NCI-H345 treated with DMSO at 0.1 percent for 48 hours (cell line): ENCODE results near the gene ABHD6.
"Not testable (repeated sequence)": the region's sequence is repeated elsewhere in the genome, so short reads cannot be mapped to it uniquely, and the experiment has no call there.

Experiments used
- DNase-seq: peaks from one replicate; lab custom pipeline; 2025; ENCODE audit not compliant: unreplicated experiment; lab: John Stamatoyannopoulos, UW

Gene ABHD6

DNA sequence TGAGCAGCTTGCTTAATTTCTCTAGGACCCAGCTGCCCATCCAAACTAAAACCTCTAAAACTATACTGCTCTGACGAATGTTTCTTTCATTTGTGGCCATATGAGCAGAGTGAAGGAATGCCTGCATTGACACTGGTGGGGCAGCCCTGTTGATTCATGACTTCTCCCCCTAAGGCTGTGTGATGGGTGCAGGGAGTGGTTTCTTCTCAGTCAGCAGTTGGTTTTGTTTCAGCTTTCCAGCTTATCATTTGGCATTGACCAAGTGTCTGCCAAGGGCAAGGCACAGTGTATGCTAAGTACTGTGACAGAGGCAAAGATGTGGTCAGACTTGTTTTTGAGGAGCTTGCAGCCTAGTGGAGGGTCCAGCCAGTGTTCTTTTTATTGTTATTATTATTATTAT lies 4.7 kb downstream of the ABHD6 start:
- DNase-seq: no peak

DNA sequence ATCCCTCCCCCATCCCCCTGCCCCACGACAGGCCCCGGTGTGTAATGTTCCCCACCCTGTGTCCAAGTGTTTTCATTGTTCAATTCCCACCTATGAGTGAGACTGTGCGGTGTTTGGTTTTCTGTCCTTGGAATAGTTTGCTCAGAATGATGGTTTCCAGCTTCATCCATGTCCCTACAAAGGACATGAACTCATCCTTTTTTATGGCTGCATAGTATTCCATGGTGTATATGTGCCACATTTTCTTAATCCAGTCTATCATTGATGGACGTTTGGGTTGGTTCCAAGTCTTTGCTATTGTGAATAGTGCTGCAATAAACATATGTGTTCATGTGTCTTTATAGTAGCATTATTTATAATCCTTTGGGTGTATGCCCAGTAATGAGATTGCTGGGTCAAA lies 5.3 kb downstream of the ABHD6 start:
- DNase-seq: not testable (repeated sequence)

DNA sequence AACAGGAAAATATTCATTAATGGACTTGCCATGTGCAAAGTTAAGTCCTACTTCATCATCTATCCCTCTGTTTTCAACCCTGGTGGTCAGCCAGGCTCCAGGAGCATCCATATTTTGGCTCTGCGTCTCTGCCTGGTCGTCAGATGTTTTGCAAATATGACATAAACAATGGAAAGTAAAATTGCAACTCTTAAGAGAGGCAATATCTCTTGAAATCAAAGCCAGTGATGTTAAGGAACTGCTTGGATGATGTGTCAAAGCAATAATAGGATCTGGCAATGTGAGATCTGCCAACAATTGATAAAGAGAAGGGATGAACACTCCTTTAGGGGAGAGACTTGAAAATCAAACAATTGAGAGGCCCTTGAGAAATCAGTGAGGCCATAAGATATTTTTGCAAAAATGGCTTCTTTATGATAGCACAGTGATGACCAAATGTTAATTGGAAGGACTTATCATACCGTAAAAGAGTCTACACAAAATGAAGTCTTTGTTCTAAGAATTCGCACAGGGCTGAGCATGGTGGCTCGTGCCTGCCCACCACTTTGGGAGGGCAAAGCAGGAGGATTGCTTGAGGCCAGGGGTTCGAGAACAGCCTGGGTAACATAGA lies 6.5 kb downstream of the ABHD6 start:
- DNase-seq: no peak

DNA sequence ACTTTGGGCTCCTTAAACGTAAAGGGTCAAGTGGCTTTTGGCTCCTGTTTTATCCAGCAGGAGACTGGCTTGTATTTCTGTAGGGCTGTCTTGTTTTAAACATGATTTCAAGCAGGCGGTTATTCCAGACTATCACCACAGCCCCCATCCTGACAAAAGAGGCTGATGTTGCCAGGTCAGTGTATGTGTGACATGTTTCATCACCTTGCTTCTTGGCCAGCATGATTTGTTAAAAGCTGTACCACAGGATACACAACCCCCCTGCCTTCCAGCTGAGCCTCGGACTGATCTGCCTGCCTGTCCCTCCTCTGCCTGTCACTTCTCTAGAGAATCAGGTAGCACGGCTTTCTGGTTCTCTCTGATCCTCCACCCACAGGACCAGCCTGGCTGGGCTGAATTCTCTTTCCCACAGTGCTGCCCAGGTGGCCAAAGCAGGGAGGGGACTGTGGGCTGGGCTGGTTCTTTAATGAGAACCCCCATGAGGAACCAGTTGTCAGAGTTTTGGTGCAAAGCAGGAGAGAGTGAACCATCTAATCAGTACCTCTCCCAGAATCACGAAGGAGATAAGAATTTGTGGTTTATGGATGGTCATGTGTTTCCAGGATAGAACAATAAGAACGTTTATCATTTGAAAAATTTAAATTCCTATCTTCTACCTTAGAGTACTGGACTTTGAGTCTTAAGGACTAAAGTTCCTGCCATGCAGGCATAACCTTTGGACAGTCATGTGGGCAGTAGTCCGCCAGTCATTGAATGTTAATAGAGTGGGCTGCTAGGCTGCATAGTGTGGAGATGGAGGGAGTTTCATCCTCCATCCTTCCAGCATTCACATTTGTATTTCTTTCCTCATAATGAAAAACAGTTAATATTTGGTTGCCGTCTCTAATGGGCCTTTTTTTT lies 8.8 kb downstream of the ABHD6 start:
- no peak for DNase-seq

DNA sequence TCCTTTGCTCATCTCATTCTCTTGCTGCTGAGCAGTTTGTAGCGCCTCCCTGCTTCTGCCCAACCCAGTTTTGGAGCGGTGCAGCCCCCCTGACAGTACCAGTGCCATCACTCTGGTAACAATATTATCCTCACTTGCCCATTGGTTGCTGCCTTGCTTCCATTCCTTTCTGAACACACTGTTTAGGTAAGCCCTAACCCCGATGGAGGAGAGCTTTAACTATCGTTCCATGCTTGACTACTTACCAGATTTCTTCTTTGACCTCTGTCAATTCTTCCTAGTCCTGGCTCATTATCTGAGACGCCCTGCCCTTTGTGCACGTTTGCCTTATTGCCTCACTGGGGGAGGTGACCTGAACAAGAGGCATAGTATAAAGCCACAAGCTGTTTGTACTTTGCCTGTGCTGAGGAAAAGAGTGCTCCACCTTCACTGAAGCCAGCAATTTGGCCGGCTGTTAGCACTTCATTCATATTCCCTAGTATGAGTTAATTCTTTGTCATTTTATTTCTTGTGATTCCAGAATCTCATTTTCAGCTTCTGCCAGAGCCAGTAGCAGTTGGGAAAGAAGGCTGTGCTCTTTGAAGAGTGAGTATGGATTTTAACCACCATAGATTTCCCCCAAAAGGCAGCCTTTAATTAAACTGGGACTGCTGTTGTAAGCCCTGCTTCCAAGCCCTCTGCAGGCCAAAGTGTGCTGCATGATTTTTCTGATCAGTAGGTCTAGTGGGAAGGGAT lies 11.9 kb downstream of the ABHD6 start:
- no peak for DNase-seq

DNA sequence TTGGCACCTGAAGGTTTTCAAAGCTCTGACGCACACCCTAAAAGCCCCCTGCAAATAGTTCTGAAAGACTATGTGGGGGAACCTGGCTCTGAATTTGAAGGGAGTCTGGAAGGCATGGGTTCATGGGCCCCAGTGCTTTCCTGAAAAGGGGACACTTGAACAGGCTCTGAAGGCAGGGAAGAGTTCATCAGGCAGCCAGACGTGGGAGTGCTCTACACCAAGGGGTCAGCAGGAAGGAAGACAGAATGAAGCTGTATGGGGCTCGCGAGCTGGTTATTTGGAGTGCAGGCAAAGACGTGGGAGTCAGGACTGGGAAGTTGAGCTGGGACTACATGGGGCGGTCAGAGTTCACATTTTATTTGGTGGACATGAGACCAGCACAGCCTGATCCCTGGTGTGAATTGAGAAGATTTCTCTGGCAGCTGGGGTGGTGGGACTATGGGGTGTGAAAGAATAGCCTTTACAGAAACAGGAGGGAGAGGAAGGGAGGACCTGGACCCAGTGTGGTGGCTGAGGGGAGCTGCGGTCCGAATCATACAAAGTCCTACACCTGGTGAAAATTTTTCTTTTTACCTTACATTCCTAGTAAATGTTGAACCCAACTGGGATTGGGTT lies 12.6 kb downstream of the ABHD6 start:
- DNase-seq: no peak

DNA sequence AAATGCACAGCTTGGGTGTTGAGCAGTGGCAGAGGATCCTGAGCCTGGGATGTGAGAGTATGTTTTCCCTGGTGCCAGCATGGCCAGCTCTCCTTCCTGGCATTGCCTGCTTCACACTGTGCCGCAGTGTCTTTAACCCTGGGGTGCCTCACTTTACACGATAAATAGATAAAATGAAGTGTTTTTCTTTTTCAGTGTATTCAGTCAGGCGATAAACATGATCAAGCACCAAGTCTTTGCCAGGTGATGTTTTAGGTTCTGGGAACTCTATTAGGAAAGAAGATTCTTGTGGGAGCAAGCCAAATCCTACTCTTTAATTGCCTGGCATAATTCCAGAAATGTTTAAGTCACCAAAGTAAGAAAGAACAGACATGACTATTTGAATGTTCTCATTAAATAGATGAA lies 14.0 kb downstream of the ABHD6 start:
- no peak for DNase-seq

DNA sequence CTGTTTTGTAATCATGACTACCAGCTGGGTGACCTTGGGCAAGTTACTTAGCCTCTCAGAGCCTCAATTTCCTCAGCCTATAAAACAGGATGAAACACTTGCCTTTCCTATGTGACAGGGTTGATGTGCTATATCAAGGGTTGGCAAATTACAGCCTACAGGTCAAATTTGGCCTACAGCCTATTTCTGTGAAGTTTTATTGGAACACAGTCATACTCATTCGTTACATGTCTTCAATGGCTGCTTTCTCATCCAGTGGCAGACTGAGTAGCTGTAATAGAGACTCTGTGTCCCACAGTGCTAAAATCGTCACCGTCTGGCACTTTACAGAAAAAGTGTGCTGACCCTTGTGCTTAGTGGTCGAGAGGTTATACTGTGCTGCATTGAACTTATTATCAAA lies 16.6 kb downstream of the ABHD6 start:
- no peak for DNase-seq

DNA sequence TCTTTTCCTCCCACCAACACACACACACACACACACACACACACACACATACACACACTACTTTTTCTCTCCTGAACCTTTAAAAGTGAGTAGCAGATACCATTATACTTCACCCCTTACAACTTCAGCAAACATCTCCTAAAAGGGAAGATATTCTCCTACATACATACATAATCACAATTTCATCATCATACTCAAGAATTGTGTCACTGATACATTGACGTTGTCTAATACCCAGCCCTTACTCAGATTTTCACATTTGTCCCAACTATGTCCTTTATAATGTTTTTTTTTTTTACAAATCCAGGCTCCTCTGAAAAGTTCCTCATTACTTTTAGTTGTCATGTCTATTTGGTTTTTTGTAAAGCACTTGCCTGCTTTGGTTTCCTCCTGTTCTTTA lies 18.5 kb downstream of the ABHD6 start:
- no peak for DNase-seq

DNA sequence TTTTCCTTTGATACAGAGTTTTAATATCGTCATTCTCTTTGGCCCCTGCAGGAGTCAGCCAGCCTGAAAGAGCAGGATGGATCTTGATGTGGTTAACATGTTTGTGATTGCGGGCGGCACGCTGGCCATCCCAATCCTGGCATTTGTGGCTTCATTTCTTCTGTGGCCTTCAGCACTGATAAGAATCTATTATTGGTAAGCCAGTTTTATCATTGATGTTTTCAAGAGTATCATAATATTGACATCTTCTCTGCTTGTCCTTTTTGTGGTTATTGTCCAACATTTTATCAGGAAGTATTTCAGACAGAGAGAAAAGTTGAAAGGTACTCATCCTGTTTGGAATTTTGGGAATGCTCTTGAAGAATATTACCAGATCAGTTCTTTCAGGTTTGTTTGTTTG lies 18.9 kb downstream of the ABHD6 start:
- DNase-seq: no peak

DNA sequence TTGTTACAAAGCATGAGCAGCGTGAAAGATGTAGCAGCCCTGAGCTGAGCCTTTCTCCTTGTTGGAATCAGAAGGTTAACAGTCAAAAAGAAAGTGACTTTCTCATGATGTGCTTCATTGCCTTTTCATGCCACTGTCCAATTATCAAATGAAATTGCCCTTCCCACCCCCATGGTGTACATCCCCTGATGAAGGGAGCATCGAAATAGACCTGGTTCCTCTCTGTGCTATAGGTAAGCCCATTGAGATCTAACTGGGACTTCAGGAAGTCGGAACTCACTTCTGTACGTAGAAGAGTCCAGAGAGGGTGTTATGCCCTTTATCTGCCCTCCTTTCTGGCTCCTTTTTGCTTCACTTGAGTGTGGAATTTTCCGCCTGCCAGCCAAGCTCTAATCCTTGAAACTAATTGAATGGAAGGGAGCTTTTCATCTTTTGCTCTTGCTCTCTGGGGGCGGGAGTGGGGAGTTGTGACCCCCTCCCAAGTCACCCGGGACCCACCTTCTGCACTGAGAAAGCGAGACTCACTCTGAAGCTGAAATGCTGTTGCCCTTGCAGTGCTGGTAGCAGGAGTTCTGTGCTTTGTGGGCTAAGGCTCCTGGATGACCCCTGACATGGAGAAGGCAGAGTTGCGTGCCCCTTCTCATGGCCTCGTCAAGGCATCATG lies 20.9 kb downstream of the ABHD6 start:
- DNase-seq: no peak

DNA sequence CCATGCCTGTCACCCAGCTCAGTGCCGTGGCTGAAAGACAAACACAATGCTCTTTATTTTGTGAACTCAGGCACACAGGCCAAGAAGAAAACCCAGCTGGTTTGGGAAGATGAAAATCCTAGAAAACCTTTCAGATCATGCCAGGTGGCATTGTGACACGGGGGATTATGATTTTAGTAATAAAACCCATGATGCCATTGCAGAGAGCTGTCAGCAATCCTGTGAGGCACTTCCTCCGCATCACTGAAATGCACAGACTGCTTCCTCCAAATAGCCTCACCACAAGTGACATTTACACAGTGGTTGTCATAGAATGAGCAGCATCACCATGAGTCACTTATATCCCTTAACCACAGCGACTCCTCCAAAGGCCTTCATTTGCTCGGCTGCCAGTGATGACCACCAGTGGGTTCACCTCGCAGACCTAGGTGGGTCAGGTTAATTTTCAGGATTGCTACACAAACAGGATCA lies 22.7 kb downstream of the ABHD6 start:
- DNase-seq: no peak

DNA sequence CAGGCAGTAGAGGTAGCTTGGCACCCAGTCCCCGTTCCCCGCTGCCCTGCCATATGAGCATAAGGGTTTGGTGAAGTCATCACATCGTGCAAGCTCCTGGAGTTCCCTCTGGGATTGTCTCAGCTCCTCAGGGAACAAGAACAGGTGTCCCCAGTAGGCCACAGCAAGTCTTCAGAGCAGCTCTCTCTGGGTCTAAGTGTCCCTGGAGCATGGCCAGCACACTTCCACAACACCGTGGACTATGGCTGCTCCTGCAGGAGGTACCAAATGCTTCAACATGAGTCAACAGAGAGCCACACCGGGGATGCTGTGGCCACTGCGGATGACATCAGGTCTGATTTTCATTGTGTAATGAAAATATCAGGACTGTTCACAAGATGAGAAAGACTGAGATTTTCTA lies 23.1 kb downstream of the ABHD6 start:
- no peak for DNase-seq

DNA sequence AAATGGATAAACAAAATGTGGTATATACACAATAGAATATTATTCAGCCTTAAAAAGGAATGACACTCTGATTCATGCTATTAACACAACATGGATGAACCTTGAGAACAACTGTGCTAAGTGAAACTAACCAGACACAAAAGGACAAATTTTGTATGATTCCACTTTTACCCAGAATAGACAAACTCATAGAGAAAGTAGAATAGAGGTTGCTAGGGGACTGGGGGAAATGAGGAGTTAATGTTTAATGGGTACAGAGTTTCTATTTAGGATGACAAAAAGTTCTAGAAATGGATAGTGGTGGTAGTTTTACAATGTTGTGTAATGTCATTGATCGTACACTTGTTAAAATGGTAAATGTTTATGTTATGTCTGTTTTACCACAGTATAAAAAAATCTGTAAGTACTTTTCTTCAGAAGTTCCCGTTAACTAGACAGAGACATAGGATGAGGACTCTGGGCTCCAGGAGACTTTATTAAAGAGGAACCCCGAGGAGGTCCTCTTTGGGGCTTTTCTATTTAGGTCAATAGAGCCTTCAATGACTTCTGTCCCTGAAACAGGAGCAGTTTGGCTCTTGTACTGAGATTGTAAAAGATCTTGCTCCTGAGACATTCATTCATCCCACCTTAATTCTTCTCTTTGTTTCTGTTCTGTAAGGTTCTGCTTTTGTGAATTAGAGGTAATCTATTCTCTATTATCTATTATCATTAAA lies 24.5 kb downstream of the ABHD6 start:
- DNase-seq: no peak

DNA sequence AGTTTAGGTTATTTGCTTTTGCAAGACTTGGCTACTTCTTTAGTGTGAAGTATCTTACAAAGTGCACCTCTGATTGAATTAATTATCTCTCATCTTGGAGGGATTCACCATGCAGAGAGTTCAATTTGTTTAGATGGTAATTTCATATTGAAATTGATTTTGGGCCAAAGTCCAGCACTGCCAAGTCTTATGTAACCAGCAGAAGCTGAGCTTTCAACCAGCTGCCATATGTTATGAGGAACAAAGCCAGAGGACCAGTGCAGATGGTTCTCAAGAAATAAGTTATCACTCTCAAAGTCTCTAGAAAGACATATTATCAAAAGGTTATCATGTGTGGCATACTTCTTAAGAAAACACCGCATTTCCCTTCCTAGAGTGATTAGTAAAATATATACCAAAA lies 29.0 kb downstream of the ABHD6 start:
- no peak for DNase-seq

DNA sequence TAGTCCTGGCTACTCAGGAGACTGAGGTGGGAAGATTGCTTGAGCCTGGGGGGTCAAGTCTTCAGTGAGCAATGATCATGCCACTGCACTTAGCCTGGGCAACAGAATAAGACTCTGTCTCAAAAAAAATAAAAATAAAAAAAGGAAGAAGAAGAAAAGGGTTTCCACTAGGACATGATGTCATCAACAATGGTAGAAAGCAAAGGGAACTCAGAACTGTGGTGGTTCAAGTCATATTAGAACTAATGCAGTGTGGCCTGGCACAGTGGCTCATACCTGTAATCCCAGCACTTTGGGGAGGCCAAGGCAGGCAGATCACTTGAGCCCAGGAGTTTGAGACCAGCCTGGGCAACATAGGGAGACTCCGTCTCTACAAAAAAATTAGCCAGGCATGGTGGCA lies 30.0 kb downstream of the ABHD6 start:
- not testable (repeated sequence) for DNase-seq

DNA sequence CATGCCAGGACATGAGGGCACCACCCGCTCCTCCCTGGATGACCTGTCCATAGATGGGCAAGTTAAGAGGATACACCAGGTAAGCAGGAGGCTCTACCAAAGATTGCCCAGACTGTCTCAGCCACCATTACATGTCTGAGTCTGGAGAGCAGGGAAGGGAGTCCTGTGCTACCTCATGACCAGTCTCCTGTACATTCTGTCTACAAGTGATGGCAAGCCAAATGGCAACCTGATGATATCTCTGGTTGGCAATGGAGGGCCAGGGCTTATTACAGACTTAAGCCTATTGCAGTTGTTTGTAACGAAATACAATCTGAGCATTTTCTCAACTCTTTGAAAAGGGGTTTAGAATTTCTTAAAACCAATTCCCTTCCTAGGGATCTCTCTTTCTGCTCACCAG lies 31.8 kb downstream of the ABHD6 start:
- no peak for DNase-seq

DNA sequence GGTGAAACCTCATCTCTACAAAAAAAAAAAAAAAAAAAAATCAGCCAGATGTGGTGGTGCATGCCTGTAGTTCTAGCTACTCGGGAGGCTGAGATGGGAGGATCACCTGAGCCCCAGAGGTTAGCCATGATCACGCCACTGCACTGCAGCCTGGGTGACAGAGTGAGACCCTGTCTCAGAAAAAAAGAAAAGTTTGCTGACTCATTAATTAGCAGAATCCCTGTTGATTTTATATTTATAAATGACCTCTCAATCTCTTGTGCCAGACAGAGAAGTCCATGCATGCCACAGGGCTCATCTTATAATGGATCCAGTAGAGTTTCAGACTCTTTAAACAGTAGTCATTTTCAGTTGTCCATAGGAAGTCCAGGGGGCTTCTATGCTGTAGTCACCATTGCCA lies 32.9 kb downstream of the ABHD6 start:
- no peak for DNase-seq

DNA sequence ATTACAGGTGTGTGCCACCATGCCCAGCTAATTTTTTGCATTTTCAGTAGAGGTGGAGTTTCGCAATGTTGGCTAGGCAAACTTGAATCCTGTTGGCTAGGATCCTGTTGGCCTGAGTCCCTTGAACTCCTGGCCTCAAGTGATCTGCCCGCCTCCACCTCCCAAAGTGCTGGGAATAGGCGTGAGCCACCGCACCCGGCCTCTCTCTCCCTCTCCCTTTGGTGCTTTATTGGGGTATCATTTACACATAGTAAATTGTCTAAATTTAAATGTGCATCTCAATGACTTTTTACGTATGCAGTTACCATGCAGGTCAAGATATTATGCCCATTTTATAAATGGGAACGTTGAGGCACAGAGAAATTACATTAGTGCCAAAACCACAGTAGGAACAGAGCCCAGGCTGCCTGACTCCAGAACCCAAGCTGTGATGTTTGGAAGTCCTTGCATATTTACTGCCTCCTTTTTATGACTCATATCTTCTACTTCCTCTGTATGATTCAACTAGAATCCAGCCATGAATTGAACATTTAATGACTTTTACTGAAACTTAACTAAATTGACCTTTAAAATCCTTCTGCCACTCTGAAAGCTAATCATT lies 34.4 kb downstream of the ABHD6 start:
- DNase-seq: no peak

DNA sequence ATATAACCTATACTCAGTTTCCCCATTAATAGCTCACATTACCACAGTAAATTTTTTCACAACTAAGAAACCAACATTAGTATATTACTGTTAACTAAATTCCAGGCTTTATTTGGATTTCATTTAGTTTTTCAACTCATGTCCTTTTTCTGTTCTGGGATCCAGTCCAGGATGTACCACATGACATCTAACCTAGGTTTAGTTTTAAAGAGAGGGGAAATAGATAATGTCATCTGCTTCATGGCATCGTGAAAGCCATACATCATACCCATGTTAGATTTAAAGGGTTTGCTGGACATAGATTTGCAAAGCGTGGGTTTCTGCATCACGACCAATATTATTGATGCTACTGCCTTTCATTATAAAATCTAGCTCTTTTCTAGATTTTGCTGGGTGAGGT lies 35.3 kb downstream of the ABHD6 start:
- DNase-seq: no peak
